ENCODE measurements around the gene ATP2A3. TPM values are rescaled to one million over a fixed set of nuclear protein-coding genes. Genes with fewer than 3 reads are reported as not detected.

The ATP2A3 gene
- total RNA-seq, 1 donor from 2014 or later, result 2.4 TPM

DNA sequence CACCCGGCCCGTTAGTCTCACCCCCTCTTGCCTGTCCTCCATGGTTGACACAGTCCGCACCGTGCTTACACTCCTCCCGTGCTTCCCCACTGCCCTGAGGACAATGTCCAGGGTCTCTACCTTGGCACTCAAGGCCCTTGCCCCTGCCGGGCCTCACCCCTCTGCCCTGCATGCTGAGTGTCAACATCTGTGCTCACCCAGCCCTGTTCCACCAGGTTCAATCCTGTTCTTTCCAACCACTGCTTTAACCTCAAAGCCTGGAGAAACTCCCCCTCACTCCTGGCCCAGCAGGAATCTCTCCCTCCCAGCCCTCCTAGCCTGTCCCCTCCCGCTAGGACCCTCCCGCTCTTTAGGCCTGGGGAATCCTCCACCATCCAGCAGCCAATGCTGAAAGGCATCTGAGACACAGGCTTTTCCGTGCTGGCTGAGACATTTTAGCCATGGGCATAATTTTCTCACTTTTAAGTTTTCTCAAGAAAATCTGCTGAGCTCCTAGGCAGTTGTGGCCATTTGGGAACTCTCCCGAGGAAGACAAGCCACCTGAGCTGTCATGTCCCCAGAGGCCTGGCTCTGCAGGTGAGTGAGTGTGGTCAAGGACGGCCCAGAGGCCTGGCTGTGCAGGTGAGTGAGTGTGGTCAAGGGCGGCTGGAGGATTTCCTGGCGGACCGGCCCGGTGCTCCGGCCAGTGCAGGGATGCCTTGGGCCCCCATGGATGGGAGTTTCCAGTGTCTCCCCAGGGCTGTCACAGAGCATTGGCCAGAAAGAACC is 37.2 kb downstream of the ATP2A3 start:
- DNase-seq (ENCODE audit: low read depth), result no peak
- H3K4me3 ChIP-seq (ENCODE audit: low read depth, low read length), result no peak overlapping the region
- TF ChIP-seq, protein P1, sequence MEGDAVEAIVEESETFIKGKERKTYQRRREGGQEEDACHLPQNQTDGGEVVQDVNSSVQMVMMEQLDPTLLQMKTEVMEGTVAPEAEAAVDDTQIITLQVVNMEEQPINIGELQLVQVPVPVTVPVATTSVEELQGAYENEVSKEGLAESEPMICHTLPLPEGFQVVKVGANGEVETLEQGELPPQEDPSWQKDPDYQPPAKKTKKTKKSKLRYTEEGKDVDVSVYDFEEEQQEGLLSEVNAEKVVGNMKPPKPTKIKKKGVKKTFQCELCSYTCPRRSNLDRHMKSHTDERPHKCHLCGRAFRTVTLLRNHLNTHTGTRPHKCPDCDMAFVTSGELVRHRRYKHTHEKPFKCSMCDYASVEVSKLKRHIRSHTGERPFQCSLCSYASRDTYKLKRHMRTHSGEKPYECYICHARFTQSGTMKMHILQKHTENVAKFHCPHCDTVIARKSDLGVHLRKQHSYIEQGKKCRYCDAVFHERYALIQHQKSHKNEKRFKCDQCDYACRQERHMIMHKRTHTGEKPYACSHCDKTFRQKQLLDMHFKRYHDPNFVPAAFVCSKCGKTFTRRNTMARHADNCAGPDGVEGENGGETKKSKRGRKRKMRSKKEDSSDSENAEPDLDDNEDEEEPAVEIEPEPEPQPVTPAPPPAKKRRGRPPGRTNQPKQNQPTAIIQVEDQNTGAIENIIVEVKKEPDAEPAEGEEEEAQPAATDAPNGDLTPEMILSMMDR (conservative IDR thresholded peaks at IDR 0.05; ENCODE audit: low read depth, low read length), result no peak

DNA sequence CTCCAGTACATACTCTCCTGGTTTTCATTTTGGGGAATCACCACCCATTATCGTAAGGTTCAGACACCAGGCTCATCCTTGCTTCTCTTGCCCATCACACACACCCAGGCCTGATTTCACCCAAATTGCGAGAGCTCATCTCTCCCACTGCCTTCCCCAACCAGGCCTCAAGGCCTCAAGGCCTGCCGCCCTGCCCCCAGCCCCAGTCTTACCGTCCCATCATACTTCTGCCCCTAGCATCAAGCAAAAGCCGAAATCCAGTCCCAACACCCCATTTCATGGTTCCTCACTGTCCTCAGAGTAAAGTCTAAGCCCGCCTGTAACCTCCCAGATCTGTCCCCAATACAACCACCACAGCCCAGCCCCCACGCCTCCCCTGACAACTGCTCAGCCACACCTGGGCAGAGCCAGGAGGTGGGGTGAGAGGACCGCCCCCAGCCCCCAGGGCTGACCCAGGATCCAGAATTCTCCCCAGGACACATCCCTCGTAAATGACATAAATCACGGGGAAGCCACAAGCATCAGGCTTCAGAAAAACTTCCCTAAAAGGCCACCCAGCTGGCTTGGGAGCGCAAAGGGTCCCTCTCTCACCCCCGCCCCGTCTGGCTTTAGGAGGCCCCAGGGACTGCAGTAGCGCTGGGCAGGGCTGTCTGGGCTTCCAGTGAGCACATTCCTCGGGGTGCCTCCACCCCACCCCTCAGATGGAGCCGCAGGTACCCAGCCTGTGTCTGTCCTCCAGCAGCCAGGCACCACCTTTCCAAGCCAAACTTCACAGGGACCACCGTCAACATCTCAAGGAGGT is 38.4 kb downstream of the ATP2A3 start:
- TF ChIP-seq, protein P1 (conservative IDR thresholded peaks at IDR 0.05; ENCODE audit: low read depth, low read length), result no peak
- no peak overlapping the region for H3K4me3 ChIP-seq (ENCODE audit: low read depth, low read length)
- no peak for DNase-seq (ENCODE audit: low read depth)

DNA sequence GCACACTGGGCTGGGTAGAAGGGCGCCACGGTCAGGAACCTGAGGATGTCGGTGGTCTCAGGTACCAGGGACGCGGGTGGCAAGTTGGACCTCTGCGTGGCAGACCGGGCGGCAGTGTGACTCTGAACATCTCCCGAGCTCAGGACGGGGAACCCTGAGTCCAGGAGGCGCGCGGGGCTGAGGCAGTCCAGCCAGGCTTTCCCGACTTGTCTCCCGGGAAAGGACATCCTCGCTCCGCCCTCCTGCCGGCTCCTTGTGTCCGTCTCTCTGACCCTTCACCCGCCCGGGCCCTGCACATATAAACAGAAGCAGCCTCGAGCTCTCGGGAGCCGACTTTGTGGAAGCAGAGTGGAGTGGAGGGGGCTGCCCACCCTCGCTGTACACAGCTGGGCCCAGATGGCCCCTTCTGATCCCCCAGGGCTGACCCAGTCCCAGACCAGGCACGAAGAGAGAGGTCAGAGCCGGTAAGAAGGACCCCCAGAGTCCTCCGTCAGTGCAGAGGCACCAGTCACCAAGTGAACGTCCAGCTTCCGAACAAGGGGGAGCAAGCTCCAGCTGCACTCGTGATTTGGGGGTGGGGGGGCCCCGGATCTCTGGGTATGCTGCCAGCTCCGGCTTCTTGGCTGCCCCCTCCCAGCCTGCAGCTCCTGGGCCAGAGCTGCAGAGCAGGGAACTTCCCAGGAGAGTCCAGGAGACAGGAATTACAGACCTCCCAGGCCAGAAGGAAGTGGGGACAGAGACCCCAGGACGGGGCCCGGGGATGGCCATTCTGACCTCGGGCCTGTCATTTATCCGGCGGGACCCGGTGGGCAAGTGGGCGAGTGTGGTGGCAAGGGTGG is 39.5 kb downstream of the ATP2A3 start:
- TF ChIP-seq, protein P1 (conservative IDR thresholded peaks at IDR 0.05; ENCODE audit: low read depth, low read length), result no peak
- H3K4me3 ChIP-seq (ENCODE audit: low read depth, low read length), result no peak overlapping the region
- no peak for DNase-seq (ENCODE audit: low read depth)

DNA sequence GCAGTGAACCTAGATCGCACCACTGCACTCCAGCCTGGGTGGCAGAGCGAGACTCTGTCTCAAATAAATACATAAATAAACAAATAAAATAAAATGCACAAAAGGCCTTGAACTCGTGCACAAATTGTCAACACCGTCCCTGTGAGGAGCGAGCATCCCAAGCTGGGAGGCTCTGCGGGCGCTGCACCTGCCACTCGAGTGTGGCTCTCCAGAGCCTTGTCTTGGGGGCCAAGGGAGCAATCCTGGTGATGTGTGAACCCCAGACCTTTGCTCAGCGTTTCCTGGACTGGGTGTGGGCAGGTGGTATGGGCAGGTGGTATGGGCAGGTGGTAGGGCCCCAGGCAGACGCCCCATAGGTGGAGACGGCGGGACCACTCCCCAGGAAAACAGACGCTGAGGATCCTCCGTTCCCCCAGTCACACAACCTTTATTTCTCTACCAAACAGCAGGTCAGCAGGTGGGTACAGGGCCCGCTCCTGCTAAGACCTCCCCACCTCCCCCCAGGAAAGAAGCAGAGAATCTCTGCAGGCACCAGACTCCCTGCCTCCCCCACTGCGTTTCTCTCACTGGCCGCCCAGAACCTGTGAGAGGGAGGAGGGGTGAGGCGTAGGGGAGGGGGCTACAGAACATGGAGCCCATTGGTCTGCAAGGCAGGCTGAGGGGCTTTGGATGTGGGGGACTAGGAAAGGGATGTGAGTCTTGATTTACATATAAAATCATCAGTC is 40.6 kb downstream of the ATP2A3 start:
- no peak for DNase-seq (ENCODE audit: low read depth)
- no peak overlapping the region for H3K4me3 ChIP-seq (ENCODE audit: low read depth, low read length)
- TF ChIP-seq, protein P1 (conservative IDR thresholded peaks at IDR 0.05; ENCODE audit: low read depth, low read length), result no peak

DNA sequence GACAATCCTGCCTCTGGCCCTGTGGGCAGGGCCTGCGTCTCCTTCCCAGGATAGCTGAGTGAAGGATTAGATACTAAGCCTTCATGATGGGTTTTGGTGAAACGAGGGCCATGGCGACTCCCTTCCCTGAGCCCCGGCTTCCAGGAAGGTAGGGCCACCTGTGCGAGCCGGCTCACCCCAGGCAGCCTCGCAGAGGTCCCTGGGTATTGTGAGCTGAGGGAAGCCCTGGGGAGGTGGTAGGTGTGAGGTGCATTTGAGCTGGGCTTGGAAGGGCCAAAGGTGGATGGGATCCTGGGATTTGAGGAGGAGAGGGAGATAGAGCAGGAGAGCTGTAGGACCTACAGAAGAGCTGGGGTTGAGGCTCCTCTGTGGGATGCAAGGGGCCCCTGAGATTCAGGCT is 41.5 kb downstream of the ATP2A3 start:
- H3K4me3 ChIP-seq (ENCODE audit: low read depth, low read length), result no peak overlapping the region
- DNase-seq (ENCODE audit: low read depth), result no peak

More for the DNA sequence above, 41.5 kb downstream of the ATP2A3 start:
- TF ChIP-seq, protein P1 (conservative IDR thresholded peaks at IDR 0.05; ENCODE audit: low read depth, low read length), result no peak
